Lower leg skin (tissue), 3 donors: Measurements from ENCODE around the gene WHRN.

ENCODE experiments used
- CTCF ChIP-seq, 3 donors: fragments of 450-650 bp; IDR thresholded peaks; one replicate each; pipeline ENCODE4 v1.5.1; 2016; ENCODE audit warnings: antibody characterized with exemption in 3 of 3, mild to moderate bottlenecking in 3 of 3, moderate library complexity in 2 of 3
- POLR2A ChIP-seq, 2 donors: fragments of 450-650 bp; IDR thresholded peaks; one replicate each; pipeline ENCODE4 v1.6.1; 2016 to 2017; ENCODE audit warnings: antibody characterized with exemption in 2 of 2, mild to moderate bottlenecking in 1 of 2, moderate library complexity in 1 of 2

GRCh38 chr9:114388357-114388682, 117.0 kb downstream of the WHRN start:
- TF ChIP-seq POLR2A (IDR thresholded peaks at IDR 0.05) (no peak), CTCF (IDR thresholded peaks at IDR 0.05) (no peak)
